Activated effector memory CD4-positive, alpha-beta T cell treated with Interleukin-2 at 50 U/mL for 16 hours (primary cell): ENCODE data around the gene POU3F1.

Source experiments
- DNase-seq: peaks from one replicate; pipeline ENCODE4 v3.0.0-alpha.2; 2020

Gene POU3F1

GRCh38 chr1:38046333-38046883 is at the start of gene POU3F1:
Gene POU3F1 (minus strand): TSS chr1:38046793. CDS start chr1:38046743, 50 bp downstream.
- DNase-seq: no peak

GRCh38 chr1:38095454-38095931 is 48.9 kb upstream of the POU3F1 start:
- DNase-seq: no peak

GRCh38 chr1:38094711-38095290 is 48.2 kb upstream of the POU3F1 start:
- DNase-seq: no peak

- no peak for DNase-seq
Measured at GRCh38 chr1:38093569-38094520, 47.3 kb upstream of the POU3F1 start.

GRCh38 chr1:38092256-38092655 is 45.7 kb upstream of the POU3F1 start:
- no peak for DNase-seq

- DNase-seq: no peak
Measured at GRCh38 chr1:38090796-38091195, 44.2 kb upstream of the POU3F1 start.

GRCh38 chr1:38089712-38090360 is 43.2 kb upstream of the POU3F1 start:
- no peak for DNase-seq

- no peak for DNase-seq
Measured at GRCh38 chr1:38088791-38089190, 42.2 kb upstream of the POU3F1 start.

- DNase-seq: no peak
Measured at GRCh38 chr1:38088366-38088765, 41.8 kb upstream of the POU3F1 start.

GRCh38 chr1:38087676-38088075 is 41.1 kb upstream of the POU3F1 start:
- DNase-seq: no peak

- DNase-seq: no peak
Measured at GRCh38 chr1:38085666-38086330, 39.2 kb upstream of the POU3F1 start.

- DNase-seq: no peak
Measured at GRCh38 chr1:38084700-38085099, 38.1 kb upstream of the POU3F1 start.

- no peak for DNase-seq
Measured at GRCh38 chr1:38084113-38084512, 37.5 kb upstream of the POU3F1 start.

GRCh38 chr1:38083541-38083940 is 36.9 kb upstream of the POU3F1 start:
- no peak for DNase-seq

GRCh38 chr1:38082769-38083263 is 36.2 kb upstream of the POU3F1 start:
- DNase-seq: no peak

GRCh38 chr1:38079019-38079418 is 32.4 kb upstream of the POU3F1 start:
- DNase-seq: no peak

GRCh38 chr1:38077523-38078147 is 31.0 kb upstream of the POU3F1 start:
- DNase-seq: no peak

GRCh38 chr1:38076455-38076854 is 29.9 kb upstream of the POU3F1 start:
- DNase-seq: no peak

GRCh38 chr1:38076038-38076437 is 29.4 kb upstream of the POU3F1 start:
- no peak for DNase-seq

- no peak for DNase-seq
Measured at GRCh38 chr1:38075191-38075590, 28.6 kb upstream of the POU3F1 start.

- DNase-seq: no peak
Measured at GRCh38 chr1:38074302-38074677, 27.7 kb upstream of the POU3F1 start.
